NCI-H510A (cell line): ENCODE measurements around the gene FKBP10.

ENCODE experiments used
- DNase-seq: peaks from one replicate; lab custom pipeline; 2025; lab: John Stamatoyannopoulos, UW

Gene FKBP10

DNA sequence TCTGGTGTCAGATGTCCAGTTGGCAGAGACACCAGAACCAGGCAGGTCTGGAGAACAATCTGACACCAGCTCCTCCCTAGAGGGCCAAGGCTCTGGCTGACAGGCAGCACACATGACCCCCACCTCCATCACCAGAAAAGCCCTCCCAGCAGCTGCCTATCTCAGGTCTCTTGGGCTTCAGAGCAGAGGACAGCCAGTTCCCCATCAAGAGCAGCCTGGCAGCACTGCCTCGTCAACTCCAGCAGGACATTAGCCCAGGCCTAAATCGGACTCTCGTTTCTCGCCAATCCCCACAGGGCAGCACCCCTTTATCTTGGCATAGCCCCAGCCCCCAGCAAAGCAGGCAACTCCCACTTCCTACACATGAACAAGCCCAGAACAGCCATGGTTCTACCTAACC is 30.7 kb upstream of the FKBP10 start:
- DNase-seq: no peak

DNA sequence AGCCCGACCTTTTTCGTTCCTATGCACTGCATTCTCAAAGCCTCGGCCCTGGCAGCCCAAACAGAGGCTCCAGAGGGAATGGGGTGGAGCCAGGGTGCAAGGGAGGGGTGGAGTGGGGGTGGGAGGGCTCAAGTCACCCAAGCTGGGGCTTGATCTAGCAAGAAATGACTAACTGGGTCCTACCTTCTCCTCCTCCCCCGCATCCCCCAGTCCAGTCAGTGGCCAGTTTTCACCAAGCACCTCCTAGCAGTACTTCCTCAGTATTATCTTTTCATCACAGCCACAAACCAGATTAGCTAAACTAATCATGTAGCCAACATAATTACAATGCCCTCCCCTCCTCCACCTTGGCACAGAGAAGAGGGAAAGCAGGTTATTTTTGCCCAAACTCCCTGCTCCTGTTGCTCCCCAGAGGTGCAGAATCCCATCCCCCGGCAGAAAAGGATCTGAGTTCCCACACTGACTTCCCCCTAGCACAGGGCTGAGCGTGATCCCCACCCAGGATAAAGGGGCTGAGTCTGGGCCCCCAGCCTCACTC is 28.5 kb upstream of the FKBP10 start:
- peak; percentile 56 for DNase-seq

DNA sequence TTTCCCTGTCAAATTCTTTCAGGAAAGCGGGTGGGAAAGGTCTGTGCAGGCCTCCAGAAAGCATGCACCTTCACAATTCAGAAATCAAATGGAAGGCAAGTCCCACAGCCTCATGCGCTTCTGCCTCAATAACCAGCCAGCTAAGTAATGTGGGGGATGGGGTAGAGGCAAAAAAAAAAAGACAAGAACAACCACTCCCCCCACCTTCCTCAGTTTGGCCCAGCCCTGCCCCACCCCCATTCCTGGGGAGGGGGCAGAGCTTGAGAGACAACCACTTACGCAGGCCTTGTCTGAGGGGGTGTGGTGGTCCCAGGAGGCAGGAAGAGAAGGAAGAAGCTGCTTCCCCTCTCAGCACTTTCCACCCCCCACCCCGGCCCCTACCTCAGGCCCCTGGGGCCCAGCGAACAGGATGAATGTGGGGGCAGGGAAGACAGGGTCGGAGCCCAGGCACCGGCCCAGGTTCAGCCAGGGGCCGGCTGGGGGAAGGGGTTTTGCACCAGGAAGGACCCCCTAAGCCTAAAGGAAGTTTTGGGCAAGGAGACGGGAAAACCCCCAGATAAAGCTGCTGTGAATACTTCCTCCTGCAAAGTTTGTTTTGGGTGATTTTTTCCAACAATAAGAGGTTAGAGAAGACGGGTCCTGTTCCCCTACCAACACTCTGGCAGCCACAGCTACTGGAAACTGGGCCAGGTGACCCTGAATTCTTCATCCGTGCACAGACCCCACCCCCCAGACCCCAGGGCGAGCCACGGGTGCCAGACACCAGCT is 27.5 kb upstream of the FKBP10 start:
- no peak for DNase-seq

DNA sequence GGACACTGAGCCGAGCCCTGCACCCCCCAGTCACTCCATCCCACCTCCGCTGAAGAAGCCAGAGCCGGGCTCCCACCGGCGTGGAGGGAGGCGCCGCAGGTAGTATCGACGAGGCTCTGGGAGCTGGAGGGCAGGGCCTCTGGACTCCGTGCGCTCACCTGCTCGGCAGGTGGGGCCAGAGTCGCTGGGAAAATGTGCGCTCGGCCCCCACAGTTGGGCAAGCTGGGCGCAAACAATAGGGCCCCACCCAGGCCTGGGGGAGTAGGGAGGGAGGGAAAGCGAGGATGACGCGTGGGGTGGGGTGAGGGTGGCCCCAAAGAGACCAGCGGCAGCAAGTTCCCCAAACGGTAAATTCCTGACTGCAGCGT is 27.0 kb upstream of the FKBP10 start:
- DNase-seq: peak; percentile 82

DNA sequence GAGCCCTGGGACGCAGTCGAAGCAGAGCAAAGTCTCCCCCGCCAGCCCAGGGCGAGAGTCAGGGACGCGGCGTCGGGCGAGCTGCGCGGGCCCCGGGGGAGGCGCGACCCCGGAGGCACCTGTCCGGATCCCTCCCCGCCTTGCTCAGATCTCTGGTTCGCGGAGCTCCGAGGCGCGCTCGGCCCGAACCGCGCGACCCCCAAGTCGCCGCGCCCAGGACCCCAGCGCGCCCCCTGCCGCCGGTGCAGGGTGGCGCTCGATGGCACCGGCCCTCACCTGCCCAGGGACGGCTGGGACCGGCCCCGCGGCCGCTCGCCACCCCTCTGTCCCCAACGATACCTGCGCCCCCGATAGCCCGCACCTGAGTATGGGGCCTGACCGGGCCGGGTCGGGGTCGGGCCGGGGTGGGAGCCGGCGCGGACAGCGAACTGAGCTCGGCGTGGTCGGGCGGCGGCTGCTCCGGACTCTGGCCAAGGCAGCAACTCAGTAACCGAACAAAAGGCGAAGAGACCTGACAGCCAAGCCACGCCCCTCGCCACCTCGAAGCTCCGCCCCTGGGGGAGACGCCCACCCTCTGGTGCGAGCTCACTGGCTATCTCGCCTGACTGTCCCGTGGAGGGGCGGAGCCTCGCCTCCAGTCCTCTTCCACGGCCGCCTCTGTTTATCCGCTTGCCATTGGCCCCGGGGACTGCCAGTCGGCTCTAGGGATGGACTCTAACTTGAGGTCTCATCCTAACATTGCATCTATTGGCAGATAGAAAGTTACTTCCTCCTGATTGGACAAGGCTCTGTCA is 26.4 kb upstream of the FKBP10 start, which contains the start of gene JUP:
Gene JUP (minus strand): TSS at position 485 of the 794 bp plus-strand sequence. CDS start 14,857 bp downstream, outside the sequence.
- DNase-seq: peak; percentile 99

DNA sequence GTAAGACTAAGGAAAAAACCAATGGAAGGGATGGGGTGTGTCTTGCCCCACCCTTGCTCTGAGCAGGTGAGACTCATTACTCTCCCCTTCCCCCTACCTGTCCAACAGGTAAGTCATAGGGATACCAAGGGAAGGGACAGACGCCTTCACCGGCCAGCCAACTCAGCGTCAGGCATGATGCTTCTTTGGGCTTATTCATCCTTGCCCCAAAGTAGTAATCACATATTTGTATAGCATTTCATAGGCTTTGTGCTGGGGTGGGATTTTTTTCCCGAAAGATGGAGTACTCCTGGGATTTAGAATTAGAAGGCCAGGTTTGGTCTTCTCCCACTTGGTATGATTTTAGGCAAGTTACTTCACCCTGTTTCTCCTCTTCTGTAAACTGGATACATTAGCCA is 25.8 kb upstream of the FKBP10 start:
- DNase-seq: no peak

DNA sequence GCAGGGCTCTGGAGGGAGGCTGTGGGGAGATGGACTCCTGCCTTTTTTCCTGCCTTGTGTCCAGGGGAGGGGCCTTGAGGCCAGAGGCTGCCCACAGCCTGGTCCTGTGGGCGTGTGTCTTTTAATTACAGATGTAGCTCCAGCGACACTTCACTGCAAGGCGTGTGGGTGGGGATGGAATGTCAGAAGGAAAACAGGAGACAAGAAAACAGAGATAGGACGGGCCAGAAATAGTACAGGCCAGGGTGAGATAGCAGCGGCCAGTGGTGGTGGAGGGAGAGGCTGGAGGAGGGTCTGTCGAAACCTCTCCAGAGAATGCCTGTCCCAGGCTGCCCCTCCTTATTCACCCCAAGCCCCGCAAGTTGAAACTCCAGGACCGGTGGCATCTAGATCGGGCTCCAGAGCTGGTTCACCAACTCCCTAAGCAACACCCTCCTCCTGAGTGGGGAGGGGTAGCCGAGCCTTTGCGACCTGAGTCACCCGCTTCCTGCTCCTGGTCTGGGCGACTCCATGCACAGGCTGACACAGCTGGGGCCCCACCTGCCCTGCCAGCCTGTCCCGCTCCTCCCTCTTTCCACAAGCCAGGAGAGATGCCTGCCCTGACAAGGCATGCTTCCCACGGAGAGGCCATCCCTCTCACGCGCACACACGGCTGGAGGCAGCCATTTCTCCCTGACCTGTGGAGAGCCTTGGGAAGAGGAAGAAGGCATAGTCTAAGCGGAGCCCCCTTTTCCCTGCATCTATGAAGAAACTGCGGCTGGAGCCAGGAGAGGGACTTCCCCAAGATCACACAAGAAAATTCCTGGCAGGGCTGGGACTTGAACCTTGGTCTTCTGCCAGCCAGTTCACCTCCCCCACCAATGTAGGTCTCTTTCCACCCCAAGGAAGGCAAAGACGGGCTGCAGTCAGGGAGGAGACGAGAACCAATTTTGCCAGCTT is 19.7 kb upstream of the FKBP10 start:
- DNase-seq: peak; percentile 67

DNA sequence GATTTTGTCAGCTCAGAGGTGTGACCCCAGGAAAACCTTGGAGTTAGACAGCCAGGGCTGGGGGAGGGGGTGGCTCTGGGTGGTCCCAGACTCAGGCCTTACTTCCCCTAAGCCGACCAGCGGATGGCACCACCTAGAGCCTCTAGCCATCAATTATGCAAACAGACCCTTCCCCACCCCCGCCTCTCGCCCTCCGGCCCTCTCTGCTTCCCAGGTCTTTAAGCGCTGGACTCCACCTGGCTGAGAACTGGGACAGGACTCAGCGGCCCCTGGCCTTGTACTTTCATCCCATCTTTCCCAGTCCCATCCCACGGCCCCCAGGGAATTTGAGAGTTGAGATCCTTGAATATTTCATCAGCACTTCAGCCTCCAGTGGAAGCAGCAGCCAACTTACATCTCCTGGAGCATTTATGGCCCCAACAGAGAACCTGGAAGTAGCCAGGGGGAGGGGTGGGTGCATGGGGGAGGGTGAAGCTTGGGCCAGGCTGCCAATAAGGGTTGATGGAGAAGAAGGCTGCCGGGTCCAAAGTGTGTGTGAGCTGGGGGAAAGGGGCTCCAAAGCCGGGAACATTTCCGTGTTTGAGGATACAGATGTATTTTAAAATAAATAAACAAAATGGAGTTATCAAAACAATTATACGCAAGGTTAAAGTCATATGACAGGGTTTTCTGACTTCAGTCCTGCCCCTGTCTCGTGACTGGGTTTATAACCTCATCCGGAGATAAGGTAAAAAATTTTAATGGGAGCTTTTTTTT is 18.8 kb upstream of the FKBP10 start:
- no peak for DNase-seq

DNA sequence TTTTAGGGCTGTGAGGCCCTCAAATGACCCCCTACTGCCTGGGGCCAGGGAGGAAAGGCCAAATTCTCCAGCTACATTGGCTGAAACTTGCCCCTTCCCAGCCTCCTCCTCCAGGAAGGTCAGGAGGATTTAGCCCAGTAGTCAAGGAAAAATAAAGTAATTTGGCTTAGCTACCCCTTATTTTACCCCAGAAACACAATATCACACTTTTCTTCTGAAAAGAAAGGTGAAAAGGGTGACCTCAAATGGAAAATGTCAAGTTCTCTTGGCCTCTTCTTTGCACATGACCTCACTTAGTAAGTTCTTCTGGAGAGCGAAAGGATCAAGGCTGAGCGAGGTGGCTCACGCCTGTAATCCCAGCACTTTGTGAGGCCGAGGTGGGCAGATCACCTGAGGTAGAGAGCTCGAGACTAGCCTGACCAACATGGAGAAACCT is 18.2 kb upstream of the FKBP10 start:
- no peak for DNase-seq

DNA sequence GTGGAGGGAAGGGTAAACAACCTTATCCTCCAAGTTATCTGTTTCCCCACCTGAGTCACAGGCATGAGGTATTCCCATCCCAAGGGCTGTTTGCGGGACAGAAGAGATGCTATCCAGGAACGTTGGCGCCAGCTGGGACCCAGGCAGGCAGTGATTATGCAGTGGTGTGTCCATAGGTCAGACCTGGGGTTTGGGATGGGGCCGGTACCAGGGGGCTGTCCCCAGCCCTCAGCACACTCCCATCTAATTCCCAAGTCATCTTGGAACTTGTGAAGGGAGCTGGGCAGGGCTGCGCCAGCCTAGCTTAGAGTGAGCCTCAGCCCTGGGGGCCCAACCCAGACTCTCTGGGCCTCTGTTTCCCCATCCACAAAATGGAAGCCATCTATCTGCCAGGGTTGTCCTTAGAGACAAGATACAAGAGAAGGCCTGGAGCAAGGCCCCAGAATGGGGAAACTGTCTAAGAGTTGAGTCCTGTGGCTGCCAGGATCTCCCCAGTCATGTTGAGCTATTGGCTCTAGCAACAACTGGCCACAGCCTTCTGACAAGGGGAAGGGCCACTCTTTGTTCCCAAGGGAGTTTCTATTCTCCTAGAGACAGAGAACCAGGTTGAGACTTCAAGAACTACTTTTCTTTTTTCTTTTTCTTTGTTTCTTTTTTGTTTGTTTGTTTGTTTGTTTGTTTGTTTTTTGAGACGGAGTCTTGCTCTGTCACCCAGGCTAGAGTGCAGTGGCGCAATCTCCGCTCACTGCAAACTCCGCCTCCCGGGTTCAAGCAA is 16.5 kb upstream of the FKBP10 start:
- DNase-seq: no peak

DNA sequence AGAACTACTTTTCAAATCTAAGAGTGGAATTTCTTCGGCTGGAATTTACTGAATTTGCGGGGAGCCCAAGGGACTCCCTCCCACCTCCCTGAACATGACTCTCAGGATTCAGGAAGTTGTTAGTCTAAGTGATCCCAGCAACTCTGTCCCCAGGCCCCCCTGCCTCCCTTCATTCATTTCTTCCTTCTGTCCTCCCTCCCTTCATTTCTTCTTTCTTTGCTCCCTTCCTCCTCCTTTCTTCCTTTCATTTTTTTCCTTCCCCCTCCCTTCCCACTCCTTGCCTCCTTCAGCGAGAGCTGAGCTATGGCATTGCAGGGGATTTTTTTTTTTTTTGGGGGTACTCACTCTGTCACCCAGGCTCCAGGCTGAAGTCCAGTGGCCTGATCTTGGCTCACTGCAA is 15.4 kb upstream of the FKBP10 start:
- no peak for DNase-seq

DNA sequence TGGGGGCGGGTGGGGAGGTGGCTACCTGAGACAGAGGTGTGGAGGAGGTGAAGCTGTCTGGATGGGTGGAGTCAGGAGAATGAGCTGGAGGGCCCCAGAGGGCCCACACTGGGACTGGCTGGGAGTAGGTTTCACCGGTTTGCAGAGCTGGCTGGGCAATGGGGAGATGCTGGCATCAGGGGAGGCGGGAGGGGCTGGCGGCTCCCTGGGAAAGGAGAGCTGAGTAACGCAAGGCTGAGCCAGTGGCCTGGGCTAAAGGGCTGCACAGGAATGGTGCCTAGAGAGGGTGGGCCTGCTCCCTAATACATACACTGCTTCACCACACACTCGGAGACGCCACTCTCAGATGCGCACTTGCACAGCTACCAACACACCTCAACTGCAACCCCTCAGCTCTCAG is 13.4 kb upstream of the FKBP10 start:
- DNase-seq: no peak

DNA sequence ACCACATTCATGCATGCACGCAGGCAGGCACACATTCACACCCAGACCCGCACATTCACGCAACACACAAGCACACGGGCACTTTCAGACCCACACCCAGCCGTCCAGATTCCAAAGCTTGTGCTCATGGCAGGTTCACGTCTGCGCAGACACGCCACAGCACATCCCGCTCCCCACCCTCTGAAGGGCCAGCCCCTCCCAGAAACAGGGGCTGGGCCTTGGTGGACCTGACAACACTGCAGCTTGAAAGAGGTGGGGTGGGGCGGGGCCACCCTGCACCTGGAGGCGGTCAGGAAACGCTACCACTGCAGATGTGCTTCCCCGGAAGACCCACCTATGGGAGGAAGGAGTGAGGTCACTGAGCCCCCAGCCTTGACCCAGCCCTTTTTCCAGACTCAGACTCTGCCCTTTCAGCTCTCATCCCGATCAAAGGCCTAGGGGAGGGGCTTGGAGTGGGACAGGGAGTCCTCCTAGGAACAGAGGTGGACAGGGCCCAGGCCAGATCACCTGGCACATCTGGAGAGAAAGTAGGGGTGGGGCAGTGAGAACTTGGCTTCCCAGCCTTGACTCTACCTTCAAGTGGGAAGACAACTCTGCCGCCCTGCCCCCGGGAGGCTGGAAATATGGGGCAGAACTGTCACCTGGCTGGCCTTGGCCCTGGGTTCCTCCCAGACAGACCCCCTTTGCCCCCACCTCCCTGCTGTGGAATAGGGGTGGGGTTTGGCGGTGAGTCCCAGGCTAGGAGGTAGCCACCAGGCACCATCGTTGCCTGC is 12.0 kb upstream of the FKBP10 start:
- DNase-seq: peak; percentile 90

DNA sequence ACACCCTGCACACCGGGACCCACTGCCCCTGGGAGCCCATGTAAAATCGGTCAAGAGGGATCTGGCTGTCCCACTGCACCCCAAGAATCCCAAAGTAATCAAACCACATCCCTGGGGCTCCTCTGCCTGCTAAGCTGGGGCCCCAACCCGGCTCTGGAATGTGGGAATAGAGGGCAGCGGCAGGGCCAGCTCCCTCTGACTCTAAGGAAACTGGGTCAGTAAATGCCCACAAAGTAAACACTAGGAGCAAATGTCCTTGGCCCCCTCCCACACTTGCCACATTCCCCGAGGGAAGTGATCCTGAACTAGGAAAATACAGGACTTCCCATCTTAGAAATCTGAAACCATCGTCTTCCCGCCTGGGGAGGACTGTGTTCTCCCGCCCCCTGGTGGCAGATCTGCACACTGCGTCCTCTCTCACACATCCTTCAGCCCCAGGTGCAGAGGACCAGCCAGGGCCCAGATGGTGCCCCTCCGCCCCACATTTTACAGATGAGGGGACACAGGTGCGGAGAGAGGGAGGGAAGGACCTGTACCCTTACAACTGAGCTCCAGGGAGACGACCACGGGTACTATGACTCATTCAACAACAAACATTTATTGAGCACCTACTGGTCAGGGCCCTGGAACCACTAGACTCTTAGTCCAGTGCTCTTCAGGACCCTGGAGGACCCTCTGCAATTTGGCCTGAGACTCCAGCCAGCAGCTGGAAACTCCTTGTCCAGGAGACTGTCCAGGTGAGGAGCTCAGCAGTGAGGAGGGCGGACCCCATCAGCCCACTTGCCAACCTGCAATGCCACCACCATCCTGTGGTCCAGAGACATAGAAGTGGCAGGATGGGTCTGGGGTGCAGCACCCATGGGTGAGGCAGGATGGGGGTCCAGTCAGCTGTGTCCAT is 11.2 kb upstream of the FKBP10 start:
- peak; percentile 71 for DNase-seq

DNA sequence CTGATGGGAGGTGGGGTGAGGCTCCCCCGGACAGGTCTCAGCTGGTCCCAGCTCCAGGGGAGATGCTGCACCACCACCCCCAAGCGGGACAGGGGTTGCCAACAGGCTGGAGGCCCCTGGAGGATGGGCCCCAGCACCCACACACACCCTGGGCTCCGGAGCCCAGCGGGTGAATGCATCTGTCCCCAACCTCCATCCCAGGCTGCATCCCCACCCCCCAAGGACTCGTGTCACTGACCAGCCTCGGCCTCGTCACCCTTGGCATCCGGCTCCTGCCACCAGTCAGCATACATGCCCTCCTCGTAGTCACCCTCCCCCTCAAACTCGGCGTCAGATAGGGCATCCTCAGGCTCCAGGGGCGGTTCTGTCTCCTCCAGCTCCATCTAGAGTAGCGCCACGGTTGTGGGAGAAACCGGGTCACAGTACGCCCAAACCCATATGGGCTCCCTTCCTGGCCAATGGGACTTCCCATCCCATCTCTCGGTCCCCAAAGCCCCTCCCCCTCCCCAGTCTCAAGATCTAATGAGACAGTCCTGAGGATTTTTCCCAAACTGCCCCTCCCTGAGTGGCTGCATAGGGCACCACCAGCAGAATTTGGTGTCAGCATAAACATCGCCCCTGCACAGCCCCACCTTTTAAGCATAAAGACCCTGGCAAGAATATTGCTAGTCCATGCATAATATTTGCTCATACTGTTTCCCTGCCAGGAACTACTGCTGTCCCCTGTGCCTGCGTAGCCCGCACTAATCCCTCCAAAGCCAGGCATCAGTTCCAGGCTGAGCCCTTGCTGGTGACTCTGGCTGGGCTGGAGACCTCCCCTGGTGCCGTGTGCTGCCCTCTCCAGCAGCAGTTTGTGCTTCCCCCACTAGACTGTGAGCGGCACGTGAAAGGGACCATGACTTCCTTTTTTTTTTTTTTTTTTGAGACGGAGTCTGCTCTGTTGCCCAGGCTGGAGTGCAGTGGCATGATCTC is 9.5 kb upstream of the FKBP10 start:
- DNase-seq: no peak

DNA sequence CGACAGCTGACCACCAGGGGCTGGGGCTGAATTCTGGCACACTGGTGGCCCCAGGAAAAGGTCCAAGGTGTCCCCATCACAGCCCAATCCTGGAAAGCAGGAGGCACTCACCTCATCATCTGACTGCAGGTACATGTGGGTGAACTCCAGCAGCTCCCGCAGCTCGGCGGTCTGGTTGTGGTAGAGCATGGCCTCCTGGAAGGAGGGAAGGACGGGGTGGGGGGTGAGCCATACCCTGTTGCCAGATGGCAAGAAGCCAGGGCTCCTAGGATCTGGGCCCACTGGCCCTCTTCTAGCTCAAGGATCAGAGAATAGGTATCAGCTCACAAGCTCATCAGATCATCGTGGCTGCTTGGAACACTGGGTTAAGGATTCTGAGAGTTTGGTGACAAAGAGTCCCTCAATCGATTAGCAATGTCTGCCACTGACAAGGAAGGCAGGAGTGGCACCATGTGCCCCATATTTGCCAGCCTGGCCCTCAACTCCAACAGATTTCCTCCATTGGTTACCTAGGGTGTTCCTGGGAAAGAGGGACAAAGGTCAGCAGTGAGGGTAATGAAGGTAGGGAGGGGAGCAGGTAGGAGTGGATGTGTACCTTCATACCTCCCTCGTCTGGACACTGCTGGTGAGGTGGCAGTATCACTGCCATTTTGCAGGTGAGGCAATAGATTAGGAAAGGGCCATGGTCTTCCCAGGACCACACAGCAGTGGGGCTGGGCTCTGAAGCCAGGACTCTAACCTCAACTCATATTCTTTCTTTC is 5.9 kb upstream of the FKBP10 start:
- DNase-seq: no peak
